ENCODE data around the gene KRT33A. TPM values are rescaled to one million over a fixed set of nuclear protein-coding genes. Genes with fewer than 3 reads are reported as not detected.

KRT33A gene
- total RNA-seq, 1 experiment from 2014 or later: not detected

DNA sequence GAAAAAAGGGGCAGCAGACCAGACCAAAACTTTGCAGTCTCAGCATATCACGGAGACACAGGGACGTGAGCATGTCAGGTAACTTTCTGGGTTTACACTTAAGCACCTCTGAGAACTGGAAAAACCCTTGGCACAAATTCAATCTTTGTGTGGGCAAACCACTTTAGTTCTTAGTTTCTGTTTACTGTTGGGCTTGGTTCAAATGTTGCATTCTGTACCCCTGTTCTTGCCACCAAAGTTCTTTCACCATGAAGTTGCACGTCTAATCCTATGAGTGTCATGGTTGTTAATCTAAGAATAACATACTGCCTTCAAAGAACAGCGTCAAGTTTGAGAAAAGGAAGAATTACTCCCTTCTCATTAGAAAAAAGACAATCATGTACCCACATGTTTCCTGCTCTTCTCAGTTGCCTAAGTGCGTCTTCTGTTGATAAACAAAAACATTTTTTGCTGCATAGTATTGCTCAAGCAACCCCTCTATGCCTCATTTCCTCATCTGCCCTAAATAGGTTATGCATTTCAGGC lies 11.6 kb downstream of the KRT33A start:
- TF ChIP-seq CTCF (IDR thresholded peaks at IDR 0.05; ENCODE audit: unreplicated experiment): no peak
- intact Hi-C loops (cut with micrococcal nuclease; ENCODE audit: unreplicated experiment): loop anchor here (5.0 to 10.0 kb wide), 2 partner anchors 78 to 156 kb away; no protein-coding TSS in a partner anchor
- Mint-ChIP-seq H3K4me3 (ENCODE audit: low read depth, unreplicated experiment) (no peak overlapping the region), H3K4me1 (ENCODE audit: low read depth, unreplicated experiment) (peaks cover 32% of the 10 kb centered on the region), H3K27me3 (ENCODE audit: unreplicated experiment) (no peaks in the 10 kb centered on the region), H3K36me3 (ENCODE audit: insufficient read depth, unreplicated experiment) (no peaks in the 10 kb centered on the region), H3K9me3 (ENCODE audit: low read depth, unreplicated experiment) (peaks cover 4% of the 10 kb centered on the region), H3K27ac (ENCODE audit: unreplicated experiment) (peak overlapping the region; percentile 25)
- no TSS peak for BruUV-seq (replicated peaks)
- no peak for DNase-seq
- CTCF ChIA-PET: interaction anchor here (1.1 to 2.9 kb wide), 2 partner anchors 17 to 210 kb away, joined by 3 to 9 read pairs; no protein-coding TSS in a partner anchor

GRCh38 chr17:41335747-41336146 lies 14.9 kb downstream of the KRT33A start:
- DNase-seq: no peak
- BruUV-seq (replicated peaks): no TSS peak
- CTCF ChIA-PET: interaction anchor here (1.0 kb wide), 1 partner anchor 12 kb away, joined by 4 read pairs; no protein-coding TSS in a partner anchor
- Mint-ChIP-seq H3K4me1 (ENCODE audit: low read depth, unreplicated experiment) (peaks cover 21% of the 10 kb centered on the region), H3K36me3 (ENCODE audit: insufficient read depth, unreplicated experiment) (no peaks in the 10 kb centered on the region), H3K4me3 (ENCODE audit: low read depth, unreplicated experiment) (no peak overlapping the region), H3K27me3 (ENCODE audit: unreplicated experiment) (no peaks in the 10 kb centered on the region), H3K9me3 (ENCODE audit: low read depth, unreplicated experiment) (no peaks in the 10 kb centered on the region), H3K27ac (ENCODE audit: unreplicated experiment) (no peak overlapping the region)
- TF ChIP-seq CTCF (IDR thresholded peaks at IDR 0.05; ENCODE audit: unreplicated experiment): no peak
- intact Hi-C loops (cut with micrococcal nuclease; ENCODE audit: unreplicated experiment): loop anchor here (5.0 to 10.0 kb wide), 2 partner anchors 82 to 159 kb away; no protein-coding TSS in a partner anchor

DNA sequence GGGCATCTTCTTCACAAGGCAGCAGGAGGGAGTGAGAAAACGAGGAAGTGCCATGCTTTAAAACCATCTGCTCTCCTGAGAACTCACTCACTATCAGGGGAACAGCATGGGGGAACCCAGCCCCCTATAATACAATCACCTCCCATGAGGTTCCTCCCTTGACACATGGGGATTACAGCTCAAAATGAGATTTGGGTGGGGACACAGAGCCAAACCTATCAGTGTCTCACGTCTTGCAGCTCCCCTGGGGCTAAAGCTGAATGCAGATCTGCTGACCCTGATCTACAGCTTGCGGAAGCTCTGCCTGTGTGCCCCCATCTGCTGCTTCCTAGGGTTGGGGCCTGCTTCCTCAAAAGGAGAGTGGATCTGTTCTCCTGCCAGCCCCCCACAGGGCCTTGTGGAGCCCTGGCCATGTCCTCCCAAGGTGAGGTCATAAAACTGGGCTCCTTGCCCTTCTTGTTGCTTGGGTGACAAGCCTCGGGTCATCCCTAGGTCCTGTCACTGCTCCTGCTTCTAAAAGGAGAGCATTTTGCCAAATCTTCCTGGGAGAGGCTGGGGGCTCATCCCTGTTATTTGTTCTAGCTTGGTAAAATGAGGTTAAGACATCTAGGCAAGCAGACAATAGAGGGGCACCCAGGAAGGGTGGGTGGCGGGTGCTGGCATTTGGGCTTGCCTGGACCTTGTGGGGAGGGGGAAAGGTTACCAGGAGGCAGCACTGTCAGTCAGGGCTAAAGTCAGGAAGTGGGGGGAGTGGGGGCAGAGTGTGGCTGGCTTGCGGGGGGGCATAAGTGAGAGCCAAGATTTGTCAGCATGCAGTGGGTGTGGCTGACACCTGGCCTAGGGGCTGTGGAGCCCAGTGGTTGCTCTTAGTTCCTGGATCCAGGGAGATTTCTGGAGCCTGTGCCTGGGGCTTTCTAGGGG lies 16.0 kb downstream of the KRT33A start:
- H3K27me3 Mint-ChIP-seq (ENCODE audit: unreplicated experiment): no peaks in the 10 kb centered on the region
- no peaks in the 10 kb centered on the region for H3K36me3 Mint-ChIP-seq (ENCODE audit: insufficient read depth, unreplicated experiment)
- BruUV-seq (replicated peaks): no TSS peak

DNA sequence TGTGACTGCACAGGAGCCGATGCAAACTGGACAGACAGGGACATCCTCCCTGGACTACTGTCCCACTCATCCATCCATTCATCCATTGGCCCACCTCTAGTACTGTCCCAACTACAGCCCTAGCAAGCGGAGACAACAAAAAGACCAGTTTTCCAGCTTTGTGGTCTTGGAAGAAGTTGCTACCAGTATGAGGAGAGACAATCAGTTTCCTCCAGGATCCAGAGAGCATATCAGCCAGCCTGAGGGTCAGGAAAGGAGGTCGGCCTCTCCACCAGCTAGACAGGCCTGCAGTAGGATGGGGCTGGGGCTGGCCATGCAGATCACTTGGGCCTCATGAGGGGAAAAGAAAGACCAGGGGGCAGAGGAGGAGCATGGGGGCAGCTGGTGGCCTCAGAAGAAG lies 16.8 kb downstream of the KRT33A start:
- Mint-ChIP-seq H3K4me1 (ENCODE audit: low read depth, unreplicated experiment) (peaks cover 9% of the 10 kb centered on the region), H3K36me3 (ENCODE audit: insufficient read depth, unreplicated experiment) (no peaks in the 10 kb centered on the region), H3K27ac (ENCODE audit: unreplicated experiment) (no peak overlapping the region), H3K9me3 (ENCODE audit: low read depth, unreplicated experiment) (no peaks in the 10 kb centered on the region), H3K27me3 (ENCODE audit: unreplicated experiment) (no peaks in the 10 kb centered on the region), H3K4me3 (ENCODE audit: low read depth, unreplicated experiment) (no peak overlapping the region)
- BruUV-seq (replicated peaks): no TSS peak
- DNase-seq: no peak
- no peak for TF ChIP-seq CTCF (IDR thresholded peaks at IDR 0.05; ENCODE audit: unreplicated experiment)
- intact Hi-C loops (cut with micrococcal nuclease; ENCODE audit: unreplicated experiment): loop anchor here (10.0 kb wide), 1 partner anchor 161 kb away; no protein-coding TSS in a partner anchor
- CTCF ChIA-PET: no interaction called here

More for the DNA sequence above, 16.0 kb downstream of the KRT33A start:
- Mint-ChIP-seq H3K27ac (ENCODE audit: unreplicated experiment) (no peak overlapping the region), H3K4me3 (ENCODE audit: low read depth, unreplicated experiment) (no peak overlapping the region), H3K4me1 (ENCODE audit: low read depth, unreplicated experiment) (peaks cover 12% of the 10 kb centered on the region), H3K9me3 (ENCODE audit: low read depth, unreplicated experiment) (no peaks in the 10 kb centered on the region)
- intact Hi-C loops (cut with micrococcal nuclease; ENCODE audit: unreplicated experiment): loop anchor here (5.0 to 10.0 kb wide), 2 partner anchors 83 to 160 kb away; no protein-coding TSS in a partner anchor
- DNase-seq: no peak
- no peak for TF ChIP-seq CTCF (IDR thresholded peaks at IDR 0.05; ENCODE audit: unreplicated experiment)
- CTCF ChIA-PET: no interaction called here

All from Calu3 (cell line).